Panc1 (cell line): ENCODE data around the gene MEIOB. TPM values are rescaled to one million over a fixed set of nuclear protein-coding genes. Genes with fewer than 3 reads are reported as not detected.

ENCODE experiments used
- ATAC-seq: fragments of 200-7000 bp; cut with Tn5 transposase; 2 replicates; pipeline ENCODE4 v1.9.1; 2020; ENCODE audit warnings: mild to moderate bottlenecking, moderate library complexity
- BruUV-seq: library from RNA; stranded (reverse); fragments of 400-500 nt; replicated peaks from 2 replicates; lab custom pipeline; 2021; lab: Mats Ljungman, UMichigan
- CTCF ChIA-PET: fragments of 300-600 bp; sonication (Branson Sonifier 250); formaldehyde crosslinking; loops from one replicate; lab custom pipeline; 2022; ENCODE audit warnings: antibody characterized with exemption; lab: Charles Lee
- POLR2A ChIA-PET: fragments of 300-600 bp; sonication (Branson Sonifier 250); formaldehyde crosslinking; loops from one replicate; lab custom pipeline; 2022; ENCODE audit warnings: antibody characterized with exemption; lab: Charles Lee
- DNase-seq: peaks from one replicate; pipeline ENCODE4 v3.0.0-alpha.2; 2010; ENCODE audit warnings: low read depth, low spot score
- H3K27ac ChIP-seq: 2 replicates; pipeline ENCODE4 v1.5.1; 2011; ENCODE audit warnings: mild to moderate bottlenecking, low read length, inconsistent platforms
- H3K27me3 ChIP-seq: fragments of 200-500 bp; sonication (Bioruptor generic); 2 replicates; pipeline ENCODE4 v1.6.0; 2014; ENCODE audit warnings: low read length, inconsistent platforms; ENCODE audit not compliant: control insufficient read depth, insufficient read depth
- H3K36me3 ChIP-seq: fragments of 200-500 bp; sonication (Bioruptor generic); 2 replicates; pipeline ENCODE4 v1.5.1; 2014; ENCODE audit warnings: inconsistent platforms, mild to moderate bottlenecking, low read length, moderate library complexity; ENCODE audit not compliant: control insufficient read depth, insufficient read depth
- H3K4me1 ChIP-seq: 2 replicates; pipeline ENCODE4 v1.5.1; 2011; ENCODE audit warnings: inconsistent platforms, mild to moderate bottlenecking, low read length, moderate library complexity; ENCODE audit not compliant: control insufficient read depth, insufficient read depth
- H3K4me3 ChIP-seq, 2 experiments: 2 replicates each; pipeline ENCODE4 v1.5.1; 2011 to 2012; ENCODE audit warnings: low read depth in 2 of 2, low read length in 2 of 2, mild to moderate bottlenecking in 2 of 2, inconsistent platforms in 1 of 2, moderate library complexity in 1 of 2
- H3K9me3 ChIP-seq: fragments of 200-500 bp; sonication (Bioruptor generic); 2 replicates; pipeline ENCODE4 v1.5.1; 2014; ENCODE audit warnings: low read depth, mild to moderate bottlenecking, inconsistent platforms, low read length, moderate library complexity; ENCODE audit not compliant: control insufficient read depth, insufficient read depth
- CTCF ChIP-seq: fragments of 450-650 bp; IDR thresholded peaks from 2 replicates; pipeline ENCODE4 v1.5.1; 2017; ENCODE audit warnings: mild to moderate bottlenecking
- POLR2AphosphoS5 ChIP-seq: IDR thresholded peaks from 2 replicates; pipeline ENCODE4 v1.6.1; 2012; ENCODE audit warnings: mild to moderate bottlenecking, low read depth, low read length, moderate library complexity
- SIN3A ChIP-seq: IDR thresholded peaks from 2 replicates; pipeline ENCODE4 v1.6.1; 2012; ENCODE audit warnings: low read depth, mild to moderate bottlenecking, low read length, moderate library complexity, borderline replicate concordance; ENCODE audit not compliant: insufficient read depth
- TCF7L2 ChIP-seq: IDR thresholded peaks from 2 replicates; pipeline ENCODE4 v1.6.1; 2011; ENCODE audit warnings: mild to moderate bottlenecking, low read depth, low read length, inconsistent platforms
- in situ Hi-C: cut with HindIII; loops from 2 replicates; pipeline ENCODE4 v1.10.0; 2016; ENCODE audit warnings: low sequenced_read_pairs, low pct_unique_long_range_greater_than_20kb
- intact Hi-C: fragments of 100-400 bp; cut with micrococcal nuclease; formaldehyde crosslinking; loops from one replicate; pipeline ENCODE4 v1.10.0; 2022; ENCODE audit not compliant: unreplicated experiment
- total RNA-seq: library from RNA; stranded (reverse); gene quantifications from one replicate; pipeline ENCODE4 v1.2.1, GENCODE V29; 2021; ENCODE audit not compliant: unreplicated experiment
- TF ChIP-seq, protein P1 (sequence below), 2 experiments: IDR thresholded peaks; 2 replicates each; pipeline ENCODE4 v1.6.1; 2011 to 2012; ENCODE audit warnings: low read depth in 2 of 2, control low read depth in 1 of 2, low read length in 1 of 2, mild to moderate bottlenecking in 1 of 2, moderate library complexity in 1 of 2; ENCODE audit not compliant: insufficient read depth in 1 of 2

The MEIOB gene
- total RNA-seq, 1 experiment from 2014 or later = not detected

DNA sequence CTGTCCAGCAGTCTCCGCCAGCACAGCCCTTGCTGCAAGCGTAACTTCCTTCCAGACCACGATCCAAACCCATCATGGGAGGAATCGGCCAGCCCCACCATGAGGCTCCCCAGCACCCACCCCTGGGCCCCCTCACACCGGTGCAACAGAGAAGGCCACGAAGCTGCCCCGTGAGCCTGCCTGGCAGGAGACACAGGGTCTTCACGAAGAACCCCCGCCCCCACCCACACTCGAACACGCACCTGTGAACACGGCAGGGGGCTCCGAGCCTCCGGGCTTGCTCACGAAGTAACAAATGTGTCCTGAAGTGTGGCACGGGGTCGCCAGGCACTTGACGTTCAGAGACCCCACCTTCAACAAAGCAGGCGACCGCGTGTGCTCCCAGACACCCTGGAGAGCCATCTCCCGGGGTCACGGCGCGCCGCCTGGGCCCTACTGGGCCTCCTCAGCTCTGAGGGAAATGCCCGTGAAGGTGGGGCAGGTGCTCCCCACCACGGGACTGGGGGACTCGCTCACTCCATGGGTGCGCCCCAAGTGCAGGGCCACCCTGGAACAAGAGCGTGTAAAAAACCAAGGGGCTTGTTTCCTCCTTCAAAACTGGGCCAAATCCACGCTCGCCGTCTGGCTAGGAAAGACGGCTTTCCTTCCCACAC, 53.0 kb downstream of the MEIOB start:
- no peaks in the 10 kb centered on the region for H3K27me3 ChIP-seq
- BruUV-seq = no TSS peak
- no peaks in the 10 kb centered on the region for H3K36me3 ChIP-seq
- DNase-seq (no peak), ATAC-seq (no peak)
- in situ Hi-C loops = no loop called here
- no peaks in the 10 kb centered on the region for H3K9me3 ChIP-seq
- ChIA-PET CTCF (interaction anchor here (0.6 kb wide), 1 partner anchor 15 kb away, joined by 8 read pairs; no protein-coding TSS in a partner anchor), POLR2A (no interaction called here)
- H3K4me3 ChIP-seq = no peak overlapping the region
- H3K27ac ChIP-seq = no peak overlapping the region
- intact Hi-C loops = no loop called here
- H3K4me1 ChIP-seq = 0 out of 2 replicates have a peak, but pooled peaks cover under 1% of the 10 kb centered on the region
- TF ChIP-seq POLR2AphosphoS5 (no peak), TCF7L2 (no peak), SIN3A (no peak), CTCF (no peak)
- TF ChIP-seq, protein P1, sequence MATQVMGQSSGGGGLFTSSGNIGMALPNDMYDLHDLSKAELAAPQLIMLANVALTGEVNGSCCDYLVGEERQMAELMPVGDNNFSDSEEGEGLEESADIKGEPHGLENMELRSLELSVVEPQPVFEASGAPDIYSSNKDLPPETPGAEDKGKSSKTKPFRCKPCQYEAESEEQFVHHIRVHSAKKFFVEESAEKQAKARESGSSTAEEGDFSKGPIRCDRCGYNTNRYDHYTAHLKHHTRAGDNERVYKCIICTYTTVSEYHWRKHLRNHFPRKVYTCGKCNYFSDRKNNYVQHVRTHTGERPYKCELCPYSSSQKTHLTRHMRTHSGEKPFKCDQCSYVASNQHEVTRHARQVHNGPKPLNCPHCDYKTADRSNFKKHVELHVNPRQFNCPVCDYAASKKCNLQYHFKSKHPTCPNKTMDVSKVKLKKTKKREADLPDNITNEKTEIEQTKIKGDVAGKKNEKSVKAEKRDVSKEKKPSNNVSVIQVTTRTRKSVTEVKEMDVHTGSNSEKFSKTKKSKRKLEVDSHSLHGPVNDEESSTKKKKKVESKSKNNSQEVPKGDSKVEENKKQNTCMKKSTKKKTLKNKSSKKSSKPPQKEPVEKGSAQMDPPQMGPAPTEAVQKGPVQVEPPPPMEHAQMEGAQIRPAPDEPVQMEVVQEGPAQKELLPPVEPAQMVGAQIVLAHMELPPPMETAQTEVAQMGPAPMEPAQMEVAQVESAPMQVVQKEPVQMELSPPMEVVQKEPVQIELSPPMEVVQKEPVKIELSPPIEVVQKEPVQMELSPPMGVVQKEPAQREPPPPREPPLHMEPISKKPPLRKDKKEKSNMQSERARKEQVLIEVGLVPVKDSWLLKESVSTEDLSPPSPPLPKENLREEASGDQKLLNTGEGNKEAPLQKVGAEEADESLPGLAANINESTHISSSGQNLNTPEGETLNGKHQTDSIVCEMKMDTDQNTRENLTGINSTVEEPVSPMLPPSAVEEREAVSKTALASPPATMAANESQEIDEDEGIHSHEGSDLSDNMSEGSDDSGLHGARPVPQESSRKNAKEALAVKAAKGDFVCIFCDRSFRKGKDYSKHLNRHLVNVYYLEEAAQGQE (IDR thresholded peaks at IDR 0.05; ENCODE audit: insufficient read depth in 1 of 2, low read depth in 2 of 2, low read length in 1 of 2) = no peak

- no peak for DNase-seq
- ATAC-seq = peak; percentile 28; the same call in 1 of the 2 replicates
- Histone ChIP-seq H3K9me3 (no peaks in the 10 kb centered on the region), H3K4me1 (no peaks in the 10 kb centered on the region), H3K27ac (no peak overlapping the region), H3K36me3 (no peaks in the 10 kb centered on the region), H3K4me3 (no peak overlapping the region), H3K27me3 (no peaks in the 10 kb centered on the region)
- in situ Hi-C loops (no loop called here), intact Hi-C loops (no loop called here)
- no TSS peak for BruUV-seq
- POLR2A ChIA-PET = no interaction called here
- TF ChIP-seq CTCF = no peak
- TF ChIP-seq, protein P1 (IDR thresholded peaks at IDR 0.05; ENCODE audit: insufficient read depth in 1 of 2, low read depth in 2 of 2, low read length in 1 of 2) = no peak
- TF ChIP-seq POLR2AphosphoS5 = no peak
- no peak for TF ChIP-seq SIN3A
- TF ChIP-seq TCF7L2 = no peak
- CTCF ChIA-PET = interaction anchor here (0.6 kb wide), 1 partner anchor 15 kb away, joined by 8 read pairs; no protein-coding TSS in a partner anchor
These were observed 53.6 kb downstream of the MEIOB start for GRCh38 chr16:1818204-1818872.
